Fibroblast of the aortic adventitia (primary cell): Measurements from ENCODE around the gene AUP1. TPM values are rescaled to one million over a fixed set of nuclear protein-coding genes. Genes with fewer than 3 reads are reported as not detected.

Experiments used
- DNase-seq: peaks from one replicate; pipeline ENCODE4 v3.0.0-alpha.2; 2010; ENCODE audit warnings: low read depth
- H3K4me3 ChIP-seq: 2 replicates; pipeline ENCODE4 v1.5.1; 2011; ENCODE audit warnings: low read depth, mild to moderate bottlenecking, control low read depth, low read length, moderate library complexity
- total RNA-seq: library from RNA; depleted of rRNA; stranded (reverse); fragments of >200 nt; gene quantifications from 2 replicates; pipeline ENCODE4 v1.2.3, GENCODE V29; 2012; ENCODE audit warnings: low replicate concordance
- TF ChIP-seq, protein P1 (sequence below): IDR thresholded peaks from 2 replicates; pipeline ENCODE4 v1.5.1; 2011; ENCODE audit warnings: mild to moderate bottlenecking, low read length, control low read depth, inconsistent platforms; ENCODE audit not compliant: insufficient read depth

Gene AUP1
- total RNA-seq, 1 donor, result 88.0 TPM

DNA sequence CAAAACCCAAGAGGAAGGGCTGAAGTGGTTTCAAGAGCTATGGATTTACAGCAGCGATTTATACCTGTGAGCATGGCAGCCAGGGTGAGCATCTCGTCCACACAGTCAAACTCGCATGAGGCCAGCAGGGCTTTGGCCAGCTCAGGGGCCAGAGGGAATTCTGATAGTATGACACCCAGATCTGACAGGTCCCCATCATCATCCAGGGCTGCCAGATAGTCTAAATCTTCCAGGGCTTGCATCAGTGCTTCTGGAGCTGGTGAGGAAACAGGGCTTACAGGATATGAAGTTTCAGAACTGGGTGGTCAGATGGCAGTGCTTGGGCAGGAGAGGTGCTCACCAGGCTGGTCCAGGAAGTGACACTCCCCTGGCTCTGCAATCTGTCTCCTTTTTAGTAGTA is 7.0 kb downstream of the AUP1 start:
- no peak for DNase-seq

DNA sequence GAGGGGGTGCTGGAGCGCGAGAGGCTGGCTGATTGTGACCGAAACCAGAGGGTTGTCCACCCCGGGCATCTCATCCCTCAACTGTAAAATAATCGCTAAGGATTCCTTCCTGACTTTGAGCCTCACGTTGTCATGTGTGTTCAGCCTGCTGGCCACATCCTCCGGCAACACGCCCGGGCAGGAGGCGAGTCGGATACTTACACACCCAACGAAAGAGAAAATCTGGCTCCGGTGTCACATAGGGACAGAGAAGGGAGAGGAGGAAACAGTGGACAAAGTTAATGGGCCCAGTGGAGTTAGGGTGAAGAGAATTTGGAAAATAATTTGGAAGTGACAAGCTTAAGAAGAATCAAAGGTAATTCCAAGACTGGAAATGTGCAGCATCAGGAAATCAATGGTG is 12.9 kb downstream of the AUP1 start:
- H3K4me3 ChIP-seq, result no peak overlapping the region
- TF ChIP-seq, protein P1, sequence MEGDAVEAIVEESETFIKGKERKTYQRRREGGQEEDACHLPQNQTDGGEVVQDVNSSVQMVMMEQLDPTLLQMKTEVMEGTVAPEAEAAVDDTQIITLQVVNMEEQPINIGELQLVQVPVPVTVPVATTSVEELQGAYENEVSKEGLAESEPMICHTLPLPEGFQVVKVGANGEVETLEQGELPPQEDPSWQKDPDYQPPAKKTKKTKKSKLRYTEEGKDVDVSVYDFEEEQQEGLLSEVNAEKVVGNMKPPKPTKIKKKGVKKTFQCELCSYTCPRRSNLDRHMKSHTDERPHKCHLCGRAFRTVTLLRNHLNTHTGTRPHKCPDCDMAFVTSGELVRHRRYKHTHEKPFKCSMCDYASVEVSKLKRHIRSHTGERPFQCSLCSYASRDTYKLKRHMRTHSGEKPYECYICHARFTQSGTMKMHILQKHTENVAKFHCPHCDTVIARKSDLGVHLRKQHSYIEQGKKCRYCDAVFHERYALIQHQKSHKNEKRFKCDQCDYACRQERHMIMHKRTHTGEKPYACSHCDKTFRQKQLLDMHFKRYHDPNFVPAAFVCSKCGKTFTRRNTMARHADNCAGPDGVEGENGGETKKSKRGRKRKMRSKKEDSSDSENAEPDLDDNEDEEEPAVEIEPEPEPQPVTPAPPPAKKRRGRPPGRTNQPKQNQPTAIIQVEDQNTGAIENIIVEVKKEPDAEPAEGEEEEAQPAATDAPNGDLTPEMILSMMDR, result no peak
- no peak for DNase-seq

More for the DNA sequence above, 7.0 kb downstream of the AUP1 start:
- TF ChIP-seq, protein P1, result no peak
- no peak overlapping the region for H3K4me3 ChIP-seq

- TF ChIP-seq, protein P1, result no peak
- H3K4me3 ChIP-seq, result no peak overlapping the region
- DNase-seq, result no peak
Observed at GRCh38 chr2:74515981-74516633, 13.4 kb downstream of the AUP1 start.

GRCh38 chr2:74515271-74515980 is 14.1 kb downstream of the AUP1 start:
- TF ChIP-seq, protein P1, result no peak
- DNase-seq, result no peak
- H3K4me3 ChIP-seq, result no peak overlapping the region

DNA sequence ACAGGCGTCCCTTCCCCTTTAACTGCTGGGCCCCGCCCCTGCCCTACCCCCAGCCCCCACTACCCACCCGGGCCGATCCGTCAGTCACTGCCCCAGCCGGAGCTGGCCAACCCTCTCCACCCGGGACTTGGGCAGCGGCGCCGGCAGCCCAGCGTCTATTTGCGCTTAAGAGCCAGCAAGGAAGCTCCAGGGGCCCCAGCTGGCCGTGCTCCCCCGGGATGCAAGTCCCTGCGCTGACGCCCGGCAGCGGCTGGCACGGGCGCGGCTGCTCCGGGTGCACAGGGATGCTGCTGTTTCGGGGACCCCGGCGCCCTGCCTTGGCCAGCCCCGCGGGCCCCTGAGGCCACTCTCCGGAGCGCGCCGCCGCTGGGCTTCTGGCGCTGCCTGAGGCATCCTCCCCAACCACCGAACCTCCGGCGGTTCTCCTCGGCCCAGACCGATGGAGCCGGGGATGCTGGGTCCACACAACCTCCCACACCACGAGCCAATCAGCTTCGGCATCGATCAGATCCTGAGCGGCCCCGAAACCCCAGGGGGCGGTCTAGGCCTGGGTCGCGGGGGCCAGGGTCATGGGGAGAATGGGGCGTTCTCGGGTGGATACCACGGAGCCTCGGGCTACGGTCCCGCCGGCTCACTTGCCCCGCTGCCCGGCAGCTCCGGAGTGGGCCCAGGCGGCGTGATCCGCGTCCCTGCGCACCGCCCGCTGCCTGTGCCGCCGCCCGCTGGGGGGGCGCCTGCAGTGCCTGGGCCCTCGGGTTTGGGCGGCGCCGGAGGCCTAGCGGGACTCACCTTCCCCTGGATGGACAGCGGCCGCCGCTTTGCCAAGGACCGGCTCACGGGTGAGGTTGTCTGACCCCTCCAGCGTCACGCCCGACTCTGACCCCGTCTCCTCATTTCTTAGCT is 14.9 kb downstream of the AUP1 start, which contains the start of gene TLX2:
Gene TLX2, plus strand, starts transcription at position 83 of the 903 bp plus-strand sequence. Its CDS starts 357 bp downstream, at position 440.
- TF ChIP-seq, protein P1, result no peak
- DNase-seq, result no peak
- H3K4me3 ChIP-seq, result no peak within 1 kb of the TSS

- TF ChIP-seq, protein P1, result no peak
- DNase-seq, result no peak
Observed at GRCh38 chr2:74513605-74514367, 15.7 kb downstream of the AUP1 start.

More at GRCh38 chr2:74513605-74514367, 15.7 kb downstream of the AUP1 start:
- H3K4me3 ChIP-seq, result no peak overlapping the region
